Coronary artery (tissue), 2 donors: ENCODE data around the gene STOM.
A peak's percentile ranks its signal among the peaks of the same experiment; 100 is the strongest.

Experiments
- DNase-seq: peaks from one replicate; pipeline ENCODE4 v3.0.0-alpha.2; 2017; ENCODE audit warnings: low spot score
- H3K27ac ChIP-seq, 2 donors: fragments of 200-600 bp; sonication (generic); one replicate each; pipeline ENCODE4 v1.5.1; 2016 to 2019
- H3K4me3 ChIP-seq: fragments of 200-600 bp; sonication (generic); 2 replicates; pipeline ENCODE4 v1.5.1; 2016; ENCODE audit warnings: mild to moderate bottlenecking, moderate library complexity
- TF ChIP-seq, protein P1 (sequence below): fragments of 200-600 bp; sonication (generic); IDR thresholded peaks from one replicate; pipeline ENCODE4 v1.5.1; 2019; ENCODE audit warnings: antibody characterized with exemption

STOM gene

DNA sequence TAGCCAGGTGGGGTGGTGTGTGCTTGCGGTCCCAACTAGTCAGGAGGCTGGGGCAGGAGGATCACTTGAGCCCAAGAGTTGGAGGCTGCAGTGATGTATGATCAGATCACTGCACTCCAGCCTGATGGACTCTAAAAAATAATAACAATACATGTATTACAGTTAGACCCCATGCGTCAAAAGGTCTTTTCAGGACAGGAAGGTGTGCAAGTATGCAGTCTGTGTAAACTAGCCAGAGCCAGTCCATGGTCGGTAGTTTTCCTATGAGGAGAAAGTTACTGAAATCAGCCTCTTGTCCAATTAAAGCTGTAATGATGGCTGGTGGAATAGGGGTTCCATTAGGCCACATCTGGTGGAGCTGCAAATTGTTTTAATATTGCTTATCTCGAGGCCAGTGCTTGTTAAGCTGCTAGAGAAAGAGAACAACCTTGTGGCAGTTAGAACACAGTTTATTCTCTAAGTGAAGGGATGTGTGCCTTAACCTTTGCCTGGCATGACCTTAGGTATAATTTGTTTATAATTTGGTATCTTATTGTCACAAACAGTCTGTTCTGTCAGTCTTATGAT, 1.5 kb upstream of the STOM start:
- Histone ChIP-seq H3K4me3 (no peak overlapping the region), H3K27ac (peak overlapping the region; percentile 71 to 98)
- no peak for DNase-seq
- TF ChIP-seq, protein P1, sequence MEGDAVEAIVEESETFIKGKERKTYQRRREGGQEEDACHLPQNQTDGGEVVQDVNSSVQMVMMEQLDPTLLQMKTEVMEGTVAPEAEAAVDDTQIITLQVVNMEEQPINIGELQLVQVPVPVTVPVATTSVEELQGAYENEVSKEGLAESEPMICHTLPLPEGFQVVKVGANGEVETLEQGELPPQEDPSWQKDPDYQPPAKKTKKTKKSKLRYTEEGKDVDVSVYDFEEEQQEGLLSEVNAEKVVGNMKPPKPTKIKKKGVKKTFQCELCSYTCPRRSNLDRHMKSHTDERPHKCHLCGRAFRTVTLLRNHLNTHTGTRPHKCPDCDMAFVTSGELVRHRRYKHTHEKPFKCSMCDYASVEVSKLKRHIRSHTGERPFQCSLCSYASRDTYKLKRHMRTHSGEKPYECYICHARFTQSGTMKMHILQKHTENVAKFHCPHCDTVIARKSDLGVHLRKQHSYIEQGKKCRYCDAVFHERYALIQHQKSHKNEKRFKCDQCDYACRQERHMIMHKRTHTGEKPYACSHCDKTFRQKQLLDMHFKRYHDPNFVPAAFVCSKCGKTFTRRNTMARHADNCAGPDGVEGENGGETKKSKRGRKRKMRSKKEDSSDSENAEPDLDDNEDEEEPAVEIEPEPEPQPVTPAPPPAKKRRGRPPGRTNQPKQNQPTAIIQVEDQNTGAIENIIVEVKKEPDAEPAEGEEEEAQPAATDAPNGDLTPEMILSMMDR = no peak

DNA sequence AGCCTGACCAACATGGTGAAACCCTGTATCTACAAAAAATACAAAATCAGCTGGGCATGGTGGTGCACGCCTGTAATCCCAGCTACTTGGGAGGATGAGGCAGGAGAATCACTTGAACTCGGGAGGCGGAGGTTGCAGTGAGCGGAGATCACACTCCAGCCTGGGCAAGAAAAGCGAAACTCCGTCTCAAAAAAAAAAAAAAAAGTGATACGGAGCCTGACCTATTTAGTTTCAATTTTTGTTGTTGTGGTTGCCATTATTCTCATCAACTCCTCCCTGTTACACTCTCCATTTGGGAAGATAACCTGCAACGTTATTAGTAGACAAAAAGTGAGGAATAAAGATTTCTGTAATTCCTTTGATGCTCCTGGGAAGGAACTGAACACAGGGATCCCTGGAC, 1.3 kb downstream of the STOM start:
- TF ChIP-seq, protein P1 = no peak
- no peak for DNase-seq
- peak overlapping the region; percentile 92 to 98 for H3K27ac ChIP-seq

DNA sequence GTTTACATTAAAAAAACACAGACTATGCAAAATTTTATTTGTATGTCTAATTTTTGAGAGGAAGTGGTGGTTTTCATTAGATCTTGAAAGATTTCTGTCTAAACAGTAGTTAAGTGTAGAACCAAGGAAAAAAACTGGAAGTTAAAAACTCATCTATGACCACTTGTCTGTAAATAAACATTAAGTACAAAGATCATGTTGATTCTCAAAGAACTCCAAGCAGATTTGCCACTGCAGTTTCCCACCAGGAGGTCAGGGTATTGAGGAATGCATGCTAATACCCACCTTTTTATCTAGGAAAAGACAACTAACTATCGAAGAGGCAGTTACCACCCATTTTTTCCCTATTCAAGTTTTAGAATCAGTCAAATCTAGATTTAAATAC, 1.9 kb downstream of the STOM start:
- Histone ChIP-seq H3K4me3 (peak overlapping the region; percentile 85), H3K27ac (peak overlapping the region; percentile 92 to 98)
- TF ChIP-seq, protein P1 = no peak
- no peak for DNase-seq

More for the DNA sequence above, 1.3 kb downstream of the STOM start:
- peak overlapping the region; percentile 85 for H3K4me3 ChIP-seq

DNA sequence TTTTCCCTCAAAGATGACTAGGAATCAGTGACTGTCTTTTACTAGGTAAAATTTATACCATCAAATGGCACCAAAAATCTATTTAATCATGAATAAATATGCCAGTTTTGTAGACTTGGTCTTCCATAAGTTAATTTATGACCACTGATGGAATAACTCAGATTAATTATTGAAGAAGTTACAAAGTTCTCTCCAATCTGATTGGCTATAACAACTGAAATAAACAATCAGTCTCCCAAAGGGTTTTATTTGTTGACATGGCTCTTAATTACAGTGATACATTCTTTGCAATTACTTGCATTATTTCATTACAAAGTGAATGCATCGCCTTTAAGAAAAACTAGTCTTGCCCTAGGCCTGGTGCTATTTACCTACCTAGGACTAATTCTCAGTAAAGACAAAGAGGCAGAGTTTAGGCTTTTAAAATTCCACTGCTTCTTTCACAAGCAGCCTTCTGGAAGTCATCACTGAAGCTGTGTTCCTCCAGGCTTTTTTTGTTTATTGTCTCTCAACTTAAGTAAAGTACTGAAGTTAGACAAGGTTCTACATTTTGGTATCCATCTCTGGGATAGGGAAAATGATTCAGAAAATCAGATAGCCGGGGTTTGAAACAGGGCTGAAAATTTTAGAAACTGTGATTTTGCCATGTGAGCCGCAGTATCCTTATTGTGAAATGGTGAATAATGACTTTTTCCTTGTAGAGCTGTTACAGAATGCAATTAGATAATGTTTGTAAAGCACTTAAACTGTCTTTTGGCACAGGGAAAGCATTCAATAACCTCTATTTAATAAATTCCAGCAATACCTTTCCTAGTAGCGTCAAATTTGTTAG, 2.5 kb downstream of the STOM start:
- no peak for DNase-seq
- Histone ChIP-seq H3K4me3 (peak overlapping the region; percentile 85), H3K27ac (peak overlapping the region; percentile 92 to 98)
- TF ChIP-seq, protein P1 = no peak

DNA sequence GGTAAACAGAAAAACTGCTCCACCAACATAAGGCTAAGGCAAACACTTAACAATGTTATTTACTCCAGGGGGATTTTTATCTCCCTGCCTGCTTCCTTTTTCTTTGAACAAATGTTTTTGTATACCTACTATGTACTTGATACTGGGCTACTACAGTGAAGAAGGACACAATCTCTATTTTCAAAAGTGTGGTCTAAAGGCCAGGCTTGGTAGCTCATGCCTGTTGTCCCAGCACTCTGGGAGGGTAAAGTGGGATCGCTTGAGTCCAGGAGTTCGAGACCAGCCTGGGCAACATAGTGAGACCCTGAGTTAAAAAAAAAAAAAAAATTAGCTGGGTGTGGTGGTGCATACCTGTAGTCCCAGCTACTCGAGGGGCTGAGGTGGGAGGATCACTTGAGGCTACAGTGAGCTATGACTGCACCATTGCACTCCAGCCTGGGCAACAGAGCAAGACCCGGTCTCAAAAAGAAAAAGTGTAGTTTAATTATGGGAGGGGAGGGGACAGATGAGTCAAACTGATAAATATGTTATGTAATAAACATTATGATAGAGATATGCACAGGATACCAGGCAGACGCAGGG, 3.3 kb downstream of the STOM start:
- Histone ChIP-seq H3K27ac (peak overlapping the region; percentile 92 to 98), H3K4me3 (peak overlapping the region; percentile 85)
- TF ChIP-seq, protein P1 = no peak
- no peak for DNase-seq

DNA sequence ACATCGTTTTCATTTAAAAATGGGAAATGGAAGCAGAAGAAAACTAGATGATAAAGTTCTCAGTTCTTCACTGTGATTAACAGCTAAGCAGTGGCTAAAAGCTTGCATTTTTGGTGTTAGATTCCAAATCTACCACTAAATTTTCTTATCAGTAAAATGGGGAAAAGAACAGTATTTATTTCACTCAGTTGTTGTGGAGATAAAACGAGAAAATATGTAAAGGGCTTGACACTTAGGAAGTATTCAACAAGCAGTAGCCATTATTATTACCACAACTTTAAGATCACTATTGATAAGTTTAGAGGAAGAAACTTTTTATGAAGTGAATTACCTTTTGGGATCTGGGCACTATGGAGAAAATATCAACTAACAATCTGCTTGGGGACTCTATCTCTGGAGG, 4.5 kb downstream of the STOM start:
- no peak for DNase-seq
- H3K4me3 ChIP-seq = peak overlapping the region; percentile 23
- H3K27ac ChIP-seq = peak overlapping the region; percentile 45 to 92
- TF ChIP-seq, protein P1 = no peak
